Left ventricle myocardium inferior (tissue), 1 donor: ENCODE data around the gene ST3GAL3. TPM values are rescaled to one million over a fixed set of nuclear protein-coding genes. Genes with fewer than 3 reads are reported as not detected.

Experiments
- DNase-seq: peaks from one replicate; pipeline ENCODE4 v3.0.0-alpha.2; 2020
- H3K27ac ChIP-seq: fragments of 200-600 bp; replicated peaks from 2 replicates; pipeline ENCODE4 v1.8.0; 2021
- H3K27me3 ChIP-seq: fragments of 200-600 bp; 2 replicates; pipeline ENCODE4 v1.8.0; 2021; ENCODE audit warnings: low read depth
- H3K36me3 ChIP-seq: fragments of 200-600 bp; 2 replicates; pipeline ENCODE4 v1.8.0; 2021
- H3K4me1 ChIP-seq: fragments of 200-600 bp; 2 replicates; pipeline ENCODE4 v1.8.0; 2021
- H3K4me3 ChIP-seq: fragments of 200-600 bp; 2 replicates; pipeline ENCODE4 v1.8.0; 2021; ENCODE audit warnings: mild to moderate bottlenecking, moderate library complexity
- H3K9me3 ChIP-seq: fragments of 200-600 bp; replicated peaks from 2 replicates; pipeline ENCODE4 v1.8.0; 2021
- CTCF ChIP-seq: fragments of 200-600 bp; IDR thresholded peaks from 2 replicates; pipeline ENCODE4 v1.8.0; 2021; ENCODE audit warnings: antibody characterized with exemption, mild to moderate bottlenecking, borderline replicate concordance
- intact Hi-C: fragments of 100-400 bp; cut with micrococcal nuclease; formaldehyde crosslinking; loops from one replicate; pipeline ENCODE4 v1.11.0; 2022
- total RNA-seq: library from RNA; stranded (reverse); fragmentation: NEBNext Ultra II Directional; extraction: Animal tissue kit (Norgen Biotek cat#: 25700); gene quantifications from one replicate; pipeline ENCODE4 v1.2.1, GENCODE V29; 2021
- donor health status: DM: no; HTN: yes; CAD: no; lungs with severe emphysema.

Gene ST3GAL3
- total RNA-seq, 1 donor from 2014 or later = 29.9 TPM

DNA sequence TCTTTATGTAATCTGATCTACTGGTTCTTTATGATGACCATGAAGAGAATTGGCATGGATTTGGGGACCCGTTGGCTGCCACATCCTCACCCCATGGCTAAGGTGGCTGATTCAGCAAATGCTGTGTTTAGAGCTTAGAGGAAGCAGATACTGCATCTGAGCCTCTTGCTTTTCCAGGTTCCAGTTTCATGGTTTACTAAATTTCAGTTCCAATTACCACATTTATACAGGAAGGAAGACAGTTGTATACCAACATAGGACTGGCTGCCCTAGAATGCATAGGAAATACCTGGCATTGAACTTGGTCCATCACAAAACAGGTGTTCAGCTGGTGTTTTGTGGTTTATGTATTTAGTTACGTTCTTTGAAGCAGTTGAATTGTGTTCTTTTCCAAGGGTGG lies 107.1 kb downstream of the ST3GAL3 start:
- intact Hi-C loops = no loop called here
- TF ChIP-seq CTCF = no peak
- Histone ChIP-seq H3K27ac (no peak overlapping the region), H3K9me3 (peaks cover 23% of the 10 kb centered on the region), H3K4me3 (no peak overlapping the region), H3K4me1 (no peaks in the 10 kb centered on the region), H3K27me3 (no peaks in the 10 kb centered on the region), H3K36me3 (peaks cover 40% of the 10 kb centered on the region)
- no peak for DNase-seq

GRCh38 chr1:43817304-43817939 lies 110.1 kb downstream of the ST3GAL3 start:
- Histone ChIP-seq H3K36me3 (peaks cover 44% of the 10 kb centered on the region), H3K9me3 (peaks cover 23% of the 10 kb centered on the region), H3K4me1 (peaks cover 11% of the 10 kb centered on the region), H3K27ac (no peak overlapping the region), H3K27me3 (no peaks in the 10 kb centered on the region), H3K4me3 (no peak overlapping the region)
- intact Hi-C loops = no loop called here
- TF ChIP-seq CTCF = no peak
- no peak for DNase-seq

GRCh38 chr1:43818691-43819090 lies 111.4 kb downstream of the ST3GAL3 start:
- Histone ChIP-seq H3K27me3 (no peaks in the 10 kb centered on the region), H3K4me3 (no peak overlapping the region), H3K36me3 (peaks cover 44% of the 10 kb centered on the region), H3K4me1 (peaks cover 14% of the 10 kb centered on the region), H3K9me3 (peaks cover 23% of the 10 kb centered on the region), H3K27ac (no peak overlapping the region)
- intact Hi-C loops = no loop called here
- TF ChIP-seq CTCF = no peak
- no peak for DNase-seq

- H3K9me3 ChIP-seq = peaks cover 23% of the 10 kb centered on the region
- DNase-seq = no peak
- peaks cover 20% of the 10 kb centered on the region for H3K4me1 ChIP-seq
- intact Hi-C loops = no loop called here
- H3K36me3 ChIP-seq = peaks cover 44% of the 10 kb centered on the region
- no peak overlapping the region for H3K4me3 ChIP-seq
- no peak overlapping the region for H3K27ac ChIP-seq
- H3K27me3 ChIP-seq = no peaks in the 10 kb centered on the region
- TF ChIP-seq CTCF = no peak
Observed at GRCh38 chr1:43819357-43819756, 112.0 kb downstream of the ST3GAL3 start.

GRCh38 chr1:43821471-43821870 lies 114.1 kb downstream of the ST3GAL3 start:
- TF ChIP-seq CTCF = no peak
- H3K27ac ChIP-seq = no peak overlapping the region
- H3K27me3 ChIP-seq = no peaks in the 10 kb centered on the region
- peaks cover 26% of the 10 kb centered on the region for H3K36me3 ChIP-seq
- peaks cover 23% of the 10 kb centered on the region for H3K9me3 ChIP-seq
- peaks cover 28% of the 10 kb centered on the region for H3K4me1 ChIP-seq
- H3K4me3 ChIP-seq = no peak overlapping the region
- intact Hi-C loops = no loop called here
- no peak for DNase-seq
